Measurements from ENCODE around the gene KRT3.
A peak's percentile ranks its signal among the peaks of the same experiment; 100 is the strongest.
"Not testable (repeated sequence)": the region's sequence is repeated elsewhere in the genome, so short reads cannot be mapped to it uniquely, and the experiment has no call there.

The KRT3 gene

GRCh38 chr12:52760623-52761022 is 35.3 kb downstream of the KRT3 start:
- DNase-seq (ENCODE audit: low read depth, low spot score) = no peak

DNA sequence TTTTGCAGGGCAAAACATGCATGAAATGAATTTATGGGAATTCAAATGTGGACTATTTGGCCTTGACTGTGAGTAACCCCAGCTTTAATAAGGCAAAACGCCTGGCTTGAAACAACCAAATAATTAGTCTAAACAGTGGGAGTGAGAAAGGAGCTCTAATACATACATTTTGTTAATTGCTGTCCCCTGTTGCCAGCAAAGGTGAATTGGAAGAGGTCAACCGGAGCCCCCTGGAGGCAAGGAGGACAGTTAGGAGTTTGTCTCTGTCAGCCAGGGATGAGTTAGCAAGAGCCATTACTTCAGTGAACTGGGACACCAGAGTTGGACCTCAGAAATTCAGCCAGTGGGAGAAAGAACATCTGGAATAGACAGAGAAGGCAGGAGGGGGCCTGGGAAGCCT is 36.2 kb downstream of the KRT3 start:
- DNase-seq (ENCODE audit: low read depth, low spot score) = no peak

DNA sequence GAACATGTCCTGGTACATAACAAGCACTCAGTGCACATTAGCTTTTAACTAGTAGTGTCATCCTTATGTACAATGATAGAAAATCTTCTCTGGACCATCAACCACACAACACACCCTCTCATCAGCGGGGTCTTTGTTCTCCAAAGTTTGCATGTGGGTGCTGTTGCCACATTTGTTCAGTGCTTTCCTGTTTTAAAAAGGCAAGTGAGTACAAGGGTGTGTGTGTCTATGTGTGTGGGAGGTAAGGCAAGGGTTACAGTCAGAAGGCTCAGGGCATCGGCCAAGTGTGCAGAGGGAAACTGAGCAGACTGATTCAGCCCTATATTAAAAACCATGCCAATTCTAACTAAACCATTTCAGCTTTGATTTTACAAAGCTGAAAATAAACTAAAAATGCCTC is 36.7 kb downstream of the KRT3 start:
- DNase-seq (ENCODE audit: low read depth, low spot score) = no peak

GRCh38 chr12:52757449-52758176 is 38.3 kb downstream of the KRT3 start:
- DNase-seq (ENCODE audit: low read depth, low spot score) = no peak

GRCh38 chr12:52756281-52756960 is 39.5 kb downstream of the KRT3 start:
- no peak for DNase-seq (ENCODE audit: low read depth, low spot score)

GRCh38 chr12:52755533-52755932 is 40.4 kb downstream of the KRT3 start:
- DNase-seq (ENCODE audit: low read depth, low spot score) = no peak

DNA sequence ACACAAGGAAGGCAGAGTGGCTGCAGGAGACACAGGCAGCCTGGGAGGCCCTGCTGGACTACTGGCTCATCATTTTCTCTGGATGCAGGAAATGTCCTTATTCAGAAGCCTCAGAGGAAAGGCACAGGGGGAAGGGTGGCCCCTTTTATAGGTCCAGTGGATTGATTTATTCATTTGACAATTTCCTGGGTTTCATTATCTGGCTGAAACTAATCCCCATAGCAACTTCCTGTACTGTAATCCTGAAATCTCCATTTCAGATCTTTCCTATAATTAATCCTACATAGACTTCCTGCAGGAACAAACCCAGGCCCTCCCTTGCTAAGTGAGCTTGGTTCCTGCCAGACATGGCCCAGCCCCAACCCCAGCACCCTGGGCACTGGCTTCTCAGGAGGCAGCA is 41.8 kb downstream of the KRT3 start:
- no peak for DNase-seq (ENCODE audit: low read depth, low spot score)

- DNase-seq (ENCODE audit: low read depth, low spot score) = no peak
Measured at GRCh38 chr12:52753283-52753682, 42.6 kb downstream of the KRT3 start.

GRCh38 chr12:52752516-52752915 is 43.4 kb downstream of the KRT3 start:
- no peak for DNase-seq (ENCODE audit: low read depth, low spot score)

DNA sequence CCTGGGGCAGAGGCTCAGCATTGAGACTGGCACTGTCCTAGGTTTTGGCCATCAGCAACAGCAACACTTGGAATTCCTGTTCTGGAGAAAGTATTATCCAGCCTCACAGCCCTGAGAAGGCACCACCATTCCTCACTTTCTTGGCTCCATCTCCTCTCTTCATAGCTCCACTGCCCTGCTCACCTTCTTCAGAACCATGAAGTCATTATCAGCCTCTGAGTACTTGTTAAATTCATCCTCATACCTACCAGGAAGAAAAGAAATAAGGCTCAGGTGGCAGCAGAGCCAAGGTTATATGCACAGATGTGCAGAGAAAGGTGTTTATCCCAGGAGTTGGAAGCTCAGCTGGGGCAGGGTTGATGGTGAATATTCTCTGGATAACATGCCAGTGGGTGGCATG is 44.1 kb downstream of the KRT3 start:
- no peak for DNase-seq (ENCODE audit: low read depth, low spot score)

DNA sequence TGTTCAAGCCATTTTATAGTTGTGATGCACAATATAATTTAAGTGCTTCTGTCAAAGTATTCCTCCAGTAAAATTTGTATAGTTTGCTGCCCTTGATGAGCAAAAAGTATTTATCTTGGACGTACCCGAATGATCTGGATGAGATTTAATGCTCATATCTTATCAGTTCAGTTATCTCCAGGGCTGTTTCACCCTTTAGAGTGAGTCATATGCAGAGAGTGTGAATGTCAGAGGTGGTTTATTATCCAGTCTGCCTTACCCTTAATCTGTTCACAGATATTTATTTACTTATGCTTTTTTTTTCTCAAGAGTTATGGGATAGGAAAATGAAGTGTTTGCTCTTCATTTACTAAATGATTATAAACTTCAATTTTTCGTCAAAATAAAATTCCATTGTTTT is 45.4 kb downstream of the KRT3 start:
- DNase-seq (ENCODE audit: low read depth, low spot score) = not testable (repeated sequence)

DNA sequence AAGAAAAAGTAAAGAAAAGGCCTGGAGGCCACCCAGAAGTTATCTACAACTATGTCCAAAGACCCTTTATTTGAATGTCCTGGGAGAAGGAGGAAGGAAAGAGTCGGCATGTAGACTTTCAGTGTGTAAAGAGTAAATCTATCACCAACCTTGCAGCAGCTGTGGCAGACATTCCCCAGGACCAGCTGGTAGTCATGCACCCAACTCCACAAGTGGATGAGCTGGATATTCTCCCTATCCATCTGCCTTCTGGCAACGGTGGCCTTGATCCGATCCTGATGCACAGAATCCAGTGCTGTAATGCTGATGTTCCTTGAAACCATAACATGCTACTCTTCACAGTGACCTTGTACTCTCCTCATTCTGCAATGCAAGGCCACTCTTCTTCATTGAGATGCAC is 46.1 kb downstream of the KRT3 start:
- no peak for DNase-seq (ENCODE audit: low read depth, low spot score)

DNA sequence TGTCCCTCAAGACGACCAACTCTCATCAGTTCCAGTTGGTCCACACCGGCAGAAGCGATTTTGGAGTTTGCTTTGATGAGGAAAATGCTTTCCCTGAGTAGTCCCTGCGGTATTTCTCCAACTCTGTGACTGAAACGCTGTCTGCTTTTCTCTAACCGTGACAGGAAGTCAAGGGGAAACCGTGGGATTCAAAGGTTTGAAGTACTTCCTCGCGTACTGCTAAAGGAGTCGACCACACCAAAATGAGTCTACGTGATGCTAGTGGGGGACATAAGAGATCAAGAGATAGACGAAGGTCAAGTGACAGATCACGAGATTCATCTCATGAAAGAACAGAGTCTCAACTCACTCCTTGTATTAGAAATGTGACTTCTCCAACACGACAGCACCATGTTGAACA is 47.3 kb downstream of the KRT3 start:
- no peak for DNase-seq (ENCODE audit: low read depth, low spot score)

GRCh38 chr12:52745554-52745953 is 50.4 kb downstream of the KRT3 start:
- DNase-seq (ENCODE audit: low read depth, low spot score) = no peak

- no peak for DNase-seq (ENCODE audit: low read depth, low spot score)
Measured at GRCh38 chr12:52744493-52745156, 51.3 kb downstream of the KRT3 start.

DNA sequence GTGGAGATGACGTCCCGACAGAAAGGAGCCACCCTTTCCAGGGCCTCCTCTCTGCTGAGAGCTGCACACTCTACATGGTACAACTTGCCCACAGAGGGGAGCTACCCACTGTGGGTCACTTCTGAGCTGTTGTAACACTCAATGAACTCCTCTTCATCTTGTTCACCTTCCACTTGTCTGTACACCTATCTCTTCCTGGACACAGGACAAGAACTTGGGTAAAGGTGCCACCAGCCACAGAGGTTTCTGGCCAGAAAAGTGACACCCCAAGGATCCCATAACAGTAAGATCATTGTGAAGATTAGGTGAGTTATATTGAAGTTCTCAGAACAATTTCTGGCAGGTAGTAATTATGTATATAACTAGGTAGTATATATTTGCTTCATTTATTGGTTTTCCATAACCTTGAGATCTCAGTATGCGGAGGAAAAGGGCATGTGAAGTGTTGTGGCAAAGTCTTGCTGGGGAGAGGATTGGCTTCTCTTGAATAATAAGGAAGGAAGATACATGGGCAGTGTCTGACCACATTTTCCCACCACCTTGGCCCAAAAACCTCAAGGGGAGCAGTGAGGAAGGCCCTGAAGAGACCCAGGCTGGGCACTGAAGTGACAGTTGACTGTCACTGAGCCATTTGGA is 53.0 kb downstream of the KRT3 start:
- DNase-seq (ENCODE audit: low read depth, low spot score) = no peak

DNA sequence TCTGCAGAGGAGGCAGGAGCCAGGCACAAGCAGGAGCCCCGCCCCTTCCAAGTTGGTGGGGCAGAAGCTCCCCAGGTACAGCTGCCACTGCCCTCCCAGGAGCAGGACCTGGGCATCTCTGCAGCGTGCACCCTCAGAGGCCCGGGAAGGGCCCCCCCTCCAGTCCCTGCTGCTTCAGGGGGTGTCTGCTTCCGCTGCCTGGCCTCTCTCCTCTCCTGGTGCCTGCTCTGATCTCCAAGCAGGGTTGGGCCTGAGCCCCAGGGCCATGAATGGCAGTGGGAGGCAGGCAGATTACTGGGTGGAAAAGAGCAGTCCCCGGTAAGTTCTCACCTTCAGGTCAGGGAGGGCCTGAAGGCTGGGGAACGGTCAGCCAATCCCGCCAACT is 53.7 kb downstream of the KRT3 start:
- DNase-seq (ENCODE audit: low read depth, low spot score) = no peak

DNA sequence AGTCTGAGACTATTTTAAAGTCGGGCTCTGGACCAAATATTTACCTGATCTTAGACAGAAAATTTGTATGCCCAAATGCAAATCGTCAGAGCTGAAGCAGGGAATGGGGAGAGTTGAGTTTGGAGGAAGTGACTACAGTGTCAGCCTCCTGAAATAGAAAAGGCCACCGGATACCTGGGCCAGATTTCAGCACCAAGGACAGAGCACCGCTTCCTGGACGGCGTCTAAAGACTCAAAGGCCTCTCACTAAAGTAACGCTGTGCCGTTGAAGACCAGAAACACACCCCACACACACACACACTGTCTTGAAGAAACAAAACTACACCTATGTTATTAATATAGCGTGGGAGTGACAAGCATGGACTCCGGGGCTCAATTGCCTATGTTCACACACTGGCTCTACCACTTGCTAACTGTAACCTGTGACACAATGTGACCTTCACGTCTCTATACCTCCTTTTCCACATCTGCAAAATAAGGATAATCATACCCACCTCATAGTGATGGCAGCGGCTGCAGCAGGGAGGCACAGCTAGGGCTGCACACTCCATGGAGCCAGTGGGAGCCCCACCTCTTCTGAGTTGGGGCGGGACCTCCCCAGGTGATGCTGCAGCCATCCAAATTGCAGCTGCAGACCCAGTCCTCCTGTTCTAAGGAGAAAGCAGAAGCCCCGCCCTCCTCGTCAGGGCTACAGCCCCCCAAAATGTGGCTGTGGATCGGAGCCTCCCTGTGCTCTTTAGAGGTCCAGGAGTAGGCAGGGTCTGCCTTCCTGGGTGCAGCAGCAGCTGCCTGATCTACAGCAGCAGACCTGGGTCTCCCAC is 54.3 kb downstream of the KRT3 start:
- peak; percentile 62 for DNase-seq (ENCODE audit: low read depth, low spot score)

- no peak for DNase-seq (ENCODE audit: low read depth, low spot score)
Measured at GRCh38 chr12:52740584-52740983, 55.3 kb downstream of the KRT3 start.

DNA sequence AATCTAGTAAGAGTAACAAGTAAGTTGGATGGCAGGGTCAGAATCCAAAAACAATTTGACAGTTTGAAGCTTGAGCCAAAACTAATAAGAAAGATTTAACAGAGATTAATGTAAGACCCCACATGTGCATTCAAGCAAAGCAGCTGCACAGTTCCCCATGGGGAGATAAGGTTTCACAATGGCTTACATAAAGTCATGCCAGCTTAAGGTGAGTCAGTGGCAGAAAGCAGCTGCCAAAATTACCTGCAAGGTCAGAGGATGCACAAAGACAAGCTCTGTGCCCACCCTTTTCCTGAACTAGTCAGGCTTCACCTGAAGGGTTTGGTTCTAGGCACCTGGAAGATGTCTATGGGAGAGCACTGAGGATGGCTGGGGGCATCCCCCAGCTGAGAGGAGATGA is 56.0 kb downstream of the KRT3 start:
- DNase-seq (ENCODE audit: low read depth, low spot score) = no peak
